Right atrium auricular region (tissue), 2 donors: Measurements from ENCODE around the gene TNNI3. TPM values are rescaled to one million over a fixed set of nuclear protein-coding genes. Genes with fewer than 3 reads are reported as not detected.
A peak's percentile ranks its signal among the peaks of the same experiment; 100 is the strongest.
"Not testable (repeated sequence)": the region's sequence is repeated elsewhere in the genome, so short reads cannot be mapped to it uniquely, and the experiment has no call there.

ENCODE experiments used
- DNase-seq: peaks from one replicate; pipeline ENCODE4 v3.0.0-alpha.2; 2019; ENCODE audit warnings: low spot score
- H3K27ac ChIP-seq, 2 donors: fragments of 200-600 bp; sonication (generic); 1 replicate in 1 of 2; 2 replicates in 1 of 2; pipeline ENCODE4 v1.5.1; 2016 to 2019
- H3K27me3 ChIP-seq, 2 donors: fragments of 200-600 bp; sonication (generic); one replicate each; pipeline versions ENCODE4 v1.5.1 to v1.6.0; 2017 to 2019
- H3K36me3 ChIP-seq: fragments of 200-600 bp; sonication (generic); one replicate; pipeline ENCODE4 v1.5.1; 2016
- H3K4me1 ChIP-seq, 2 donors: fragments of 200-600 bp; sonication (generic); one replicate each; pipeline versions ENCODE4 v1.5.1 to v1.6.0; 2017 to 2019
- H3K4me3 ChIP-seq, 2 donors: fragments of 200-600 bp; sonication (generic); 1 replicate in 1 of 2; 2 replicates in 1 of 2; pipeline ENCODE4 v1.5.1; 2017 to 2019; ENCODE audit warnings: mild to moderate bottlenecking in 1 of 2, moderate library complexity in 1 of 2
- H3K9me3 ChIP-seq, 2 donors: fragments of 200-600 bp; sonication (generic); one replicate each; pipeline ENCODE4 v1.5.1; 2019
- CTCF ChIP-seq, 2 donors: fragments of 200-600 bp; sonication (generic); IDR thresholded peaks; one replicate each; pipeline ENCODE4 v1.5.1; 2019; ENCODE audit warnings: antibody characterized with exemption in 2 of 2
- total RNA-seq, 2 donors: library from RNA; depleted of rRNA; stranded (reverse); fragments of >200 nt; gene quantifications; one replicate each; pipeline ENCODE4 v1.1.0, GENCODE V29; 2016

TNNI3 gene
- total RNA-seq, 2 donors from 2014 or later: 3,822 to 4,003 TPM

- Histone ChIP-seq H3K27me3 (peaks cover 0 to 13% of the 10 kb centered on the region in 2 donors), H3K36me3 (peaks cover 13% of the 10 kb centered on the region), H3K27ac (peak overlapping the region; percentile 87 to 96), H3K4me1 (peaks cover 0 to 55% of the 10 kb centered on the region in 2 donors), H3K9me3 (no peaks in the 10 kb centered on the region), H3K4me3 (peak overlapping the region; percentile 1 to 9)
- no peak for TF ChIP-seq CTCF (IDR thresholded peaks at IDR 0.05)
- DNase-seq: peak; percentile 66
Observed at GRCh38 chr19:55158848-55159749, 1.6 kb upstream of the TNNI3 start.

GRCh38 chr19:55158423-55158822, 891 bp upstream of the TNNI3 start:
- Histone ChIP-seq H3K27ac (peak overlapping the region; percentile 87 to 96), H3K4me3 (no peak overlapping the region), H3K4me1 (peaks cover 0 to 60% of the 10 kb centered on the region in 2 donors), H3K27me3 (peaks cover 0 to 13% of the 10 kb centered on the region in 2 donors), H3K9me3 (no peaks in the 10 kb centered on the region), H3K36me3 (peaks cover 20% of the 10 kb centered on the region)
- no peak for DNase-seq
- TF ChIP-seq CTCF (IDR thresholded peaks at IDR 0.05): no peak

- DNase-seq: peak; percentile 63
- Histone ChIP-seq H3K27ac (peak overlapping the region; percentile 87 to 96), H3K36me3 (peaks cover 34% of the 10 kb centered on the region), H3K27me3 (no peaks in the 10 kb centered on the region), H3K9me3 (no peaks in the 10 kb centered on the region), H3K4me3 (peak overlapping the region; percentile 64), H3K4me1 (peaks cover 0 to 80% of the 10 kb centered on the region in 2 donors)
- TF ChIP-seq CTCF (IDR thresholded peaks at IDR 0.05): no peak
Observed at GRCh38 chr19:55156202-55157063, 1.1 kb downstream of the TNNI3 start.

GRCh38 chr19:55155784-55156183, 1.7 kb downstream of the TNNI3 start:
- peaks cover 41% of the 10 kb centered on the region for H3K36me3 ChIP-seq

GRCh38 chr19:55153652-55154264, 3.8 kb downstream of the TNNI3 start:
- H3K4me3 ChIP-seq: peak overlapping the region in 1 of 2 donors; percentile 64
- H3K9me3 ChIP-seq: no peaks in the 10 kb centered on the region
- H3K36me3 ChIP-seq: peaks cover 45% of the 10 kb centered on the region
- H3K27ac ChIP-seq: no peak overlapping the region
- H3K27me3 ChIP-seq: no peaks in the 10 kb centered on the region
- H3K4me1 ChIP-seq: peaks cover 0 to 68% of the 10 kb centered on the region in 2 donors
- no peak for TF ChIP-seq CTCF (IDR thresholded peaks at IDR 0.05)
- no peak for DNase-seq

More at GRCh38 chr19:55155784-55156183, 1.7 kb downstream of the TNNI3 start:
- not testable (repeated sequence) for H3K9me3 ChIP-seq, DNase-seq, H3K27me3 ChIP-seq
- Histone ChIP-seq H3K4me3 (peak overlapping the region; percentile 64), H3K27ac (peak overlapping the region in 1 of 2 donors; percentile 18), H3K4me1 (peaks cover 0 to 79% of the 10 kb centered on the region in 2 donors)
